ENCODE results near the gene CST9L. TPM values are rescaled to one million over a fixed set of nuclear protein-coding genes. Genes with fewer than 3 reads are reported as not detected.

The CST9L gene
- total RNA-seq, 1 donor from 2014 or later = not detected

- no peak overlapping the region for H3K4me3 ChIP-seq (ENCODE audit: low read depth, low read length)
- no peak for DNase-seq (ENCODE audit: low read depth)
- no peak for TF ChIP-seq CTCF (conservative IDR thresholded peaks at IDR 0.05; ENCODE audit: low read depth, low read length)
These were observed 39.4 kb upstream of the CST9L start for GRCh38 chr20:23607497-23608245.

DNA sequence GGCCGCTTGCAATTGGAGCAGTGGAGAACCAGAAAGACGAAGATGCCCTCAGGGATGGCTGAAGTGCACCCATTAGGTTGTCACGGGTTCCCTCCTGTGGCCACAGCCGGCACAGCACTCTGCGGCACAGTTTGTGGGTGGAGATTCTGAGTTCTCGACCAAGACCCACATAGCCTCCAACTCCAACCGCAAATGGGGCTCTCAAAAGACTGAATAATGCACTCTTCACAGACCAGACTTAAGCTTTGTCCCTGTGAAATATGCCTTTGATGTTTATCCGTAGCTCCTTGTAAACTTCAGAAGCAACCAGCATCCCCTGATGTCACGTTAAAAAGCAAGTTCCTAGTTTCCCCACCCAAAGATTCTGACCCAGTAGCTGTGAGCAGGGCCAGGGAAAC is 38.4 kb upstream of the CST9L start:
- no peak overlapping the region for H3K4me3 ChIP-seq (ENCODE audit: low read depth, low read length)
- peak; percentile 98 for TF ChIP-seq CTCF (conservative IDR thresholded peaks at IDR 0.05; ENCODE audit: low read depth, low read length)
- DNase-seq (ENCODE audit: low read depth) = no peak

GRCh38 chr20:23605867-23606651 is 37.8 kb upstream of the CST9L start, which contains the start of gene CST9:
TSS of gene CST9 (minus strand) at chr20:23605917. CDS start at chr20:23605864, 53 bp downstream.
- no peak for TF ChIP-seq CTCF (conservative IDR thresholded peaks at IDR 0.05; ENCODE audit: low read depth, low read length)
- no peak within 1 kb of the TSS for H3K4me3 ChIP-seq (ENCODE audit: low read depth, low read length)
- no peak for DNase-seq (ENCODE audit: low read depth)

GRCh38 chr20:23604306-23604705 is 36.0 kb upstream of the CST9L start:
- TF ChIP-seq CTCF (conservative IDR thresholded peaks at IDR 0.05; ENCODE audit: low read depth, low read length) = no peak
- no peak overlapping the region for H3K4me3 ChIP-seq (ENCODE audit: low read depth, low read length)
- no peak for DNase-seq (ENCODE audit: low read depth)

DNA sequence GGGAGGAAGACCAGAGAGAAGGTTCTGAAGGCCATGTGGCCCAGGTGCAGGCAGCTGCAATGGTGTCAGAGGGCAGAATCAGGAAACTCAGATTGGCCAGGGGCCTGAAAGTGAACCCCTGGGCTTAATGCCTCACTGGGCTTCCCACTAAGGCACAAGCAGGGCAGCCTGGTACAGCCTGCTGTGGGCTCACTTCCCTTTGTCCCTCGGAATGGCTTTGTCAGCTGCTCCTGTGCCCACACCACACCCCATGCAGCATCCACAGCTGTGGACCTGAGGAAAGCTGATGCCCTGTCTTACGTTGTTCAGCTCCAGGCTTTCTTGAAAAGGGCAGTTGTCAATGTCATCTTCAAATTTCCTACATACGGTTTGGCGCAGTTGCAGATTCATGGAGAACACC is 35.0 kb upstream of the CST9L start:
- H3K4me3 ChIP-seq (ENCODE audit: low read depth, low read length) = no peak overlapping the region
- no peak for TF ChIP-seq CTCF (conservative IDR thresholded peaks at IDR 0.05; ENCODE audit: low read depth, low read length)
- DNase-seq (ENCODE audit: low read depth) = no peak

DNA sequence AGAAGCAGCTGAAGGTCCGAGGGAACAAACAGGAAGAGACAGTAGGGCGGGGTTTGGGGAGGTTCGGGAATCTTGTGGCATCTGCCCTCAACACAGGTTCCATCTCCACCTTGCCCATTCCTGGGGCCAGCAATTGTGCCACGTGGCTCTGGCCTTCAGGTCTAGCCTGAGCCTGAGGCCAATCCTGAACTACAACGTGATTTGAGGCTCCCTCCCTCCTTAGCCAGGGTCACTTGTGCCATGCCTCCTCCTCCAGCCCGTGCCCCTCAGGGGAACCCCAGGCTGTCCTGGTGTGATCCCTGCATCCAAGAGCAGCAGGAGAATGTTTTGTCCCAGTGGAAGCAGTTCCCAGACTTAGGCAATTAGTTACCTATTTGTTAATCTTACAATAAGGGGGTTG is 34.4 kb upstream of the CST9L start:
- no peak for TF ChIP-seq CTCF (conservative IDR thresholded peaks at IDR 0.05; ENCODE audit: low read depth, low read length)
- DNase-seq (ENCODE audit: low read depth) = no peak
- no peak overlapping the region for H3K4me3 ChIP-seq (ENCODE audit: low read depth, low read length)

All from epithelial cell of proximal tubule (primary cell).